ENCODE results near the gene OR4D2.
A peak's percentile ranks its signal among the peaks of the same experiment; 100 is the strongest.

The OR4D2 gene

DNA sequence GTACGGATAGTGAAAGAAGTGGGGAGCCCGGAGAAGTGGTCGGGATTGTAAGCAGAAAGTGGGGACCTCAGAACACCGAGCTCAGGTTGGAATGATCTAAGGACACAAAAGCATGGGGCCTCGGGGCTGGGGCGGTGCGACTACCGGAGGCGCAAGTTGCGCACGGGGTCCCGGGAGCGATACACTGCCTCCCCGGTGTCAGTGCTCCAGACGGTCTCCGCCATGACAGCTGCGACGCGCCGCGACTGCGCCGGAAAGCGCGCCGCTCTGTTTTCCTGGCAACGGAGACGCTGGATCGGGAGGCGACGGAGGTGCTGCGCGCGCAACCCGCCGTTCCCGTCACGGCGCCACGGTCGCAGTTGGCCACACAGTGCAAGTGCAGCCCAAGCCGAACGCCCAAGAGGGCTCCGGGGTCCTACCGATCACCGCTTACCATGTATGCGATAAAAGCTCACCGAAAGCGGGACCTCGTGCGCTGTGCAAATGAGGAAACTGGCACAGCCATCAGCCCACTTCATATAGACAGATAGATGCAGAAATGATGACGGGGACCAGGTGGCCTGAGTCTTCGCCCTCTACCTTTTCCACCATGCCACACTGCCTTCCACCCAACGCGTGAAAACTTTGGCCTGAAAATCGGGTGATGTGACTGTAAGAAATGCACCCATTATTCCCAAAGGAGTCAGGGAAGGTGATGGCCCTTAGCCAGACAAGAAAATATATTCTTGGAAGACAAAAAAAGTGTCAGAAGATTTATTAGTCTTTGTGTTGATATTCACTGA lies 52.4 kb downstream of the OR4D2 start, which contains the start of gene MKS1:
Gene MKS1, minus strand, starts transcription at position 249 of the 782 bp plus-strand sequence. Its CDS starts 25 bp downstream, at position 224.
- Mint-ChIP-seq H3K4me1 (peaks cover 27% of the 10 kb centered on the region), H3K36me3 (no peaks in the 10 kb centered on the region), H3K27me3 (no peaks in the 10 kb centered on the region), H3K4me3 (peak within 1 kb of the TSS; percentile 93), H3K9me3 (no peaks in the 10 kb centered on the region), H3K27ac (peak within 1 kb of the TSS; percentile 82)

DNA sequence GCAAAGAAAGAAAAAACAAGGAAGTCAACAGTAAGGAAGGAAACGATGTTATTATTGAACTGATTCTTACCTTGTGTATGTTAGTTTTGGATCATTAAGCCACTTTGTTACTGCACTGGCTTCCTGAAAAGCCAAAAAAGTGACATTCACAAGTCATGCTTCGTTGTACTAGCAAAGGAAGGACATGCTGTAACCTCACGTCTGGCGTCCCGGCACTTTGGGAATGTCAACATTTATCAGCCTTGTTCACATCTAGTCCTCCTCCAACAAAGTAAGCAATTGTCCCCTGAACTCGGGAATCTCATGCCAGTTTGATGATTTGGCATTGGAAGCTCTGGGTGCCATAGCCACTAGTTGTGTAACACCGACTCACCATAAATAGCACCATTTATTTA lies 53.0 kb downstream of the OR4D2 start:
- H3K4me1 Mint-ChIP-seq = peaks cover 31% of the 10 kb centered on the region
- H3K4me3 Mint-ChIP-seq = peak overlapping the region; percentile 93
- H3K27me3 Mint-ChIP-seq = no peaks in the 10 kb centered on the region
- no peaks in the 10 kb centered on the region for H3K36me3 Mint-ChIP-seq
- H3K27ac Mint-ChIP-seq = peak overlapping the region; percentile 82
- H3K9me3 Mint-ChIP-seq = no peaks in the 10 kb centered on the region
